Activated naive CD8-positive, alpha-beta T cell (primary cell): ENCODE data around the gene DRGX.
A peak's percentile ranks its signal among the peaks of the same experiment; 100 is the strongest.

ENCODE experiments used
- H3K27ac Mint-ChIP-seq: one replicate; pipeline ENCODE4 v1.8.0; 2021; ENCODE audit warnings: mixed read lengths
- H3K27me3 Mint-ChIP-seq: one replicate; pipeline ENCODE4 v1.8.0; 2021; ENCODE audit warnings: mixed read lengths
- H3K36me3 Mint-ChIP-seq: one replicate; pipeline ENCODE4 v1.8.0; 2021; ENCODE audit warnings: mixed read lengths
- H3K4me1 Mint-ChIP-seq: one replicate; pipeline ENCODE4 v1.8.0; 2021; ENCODE audit warnings: low read depth, mixed read lengths
- H3K4me3 Mint-ChIP-seq: one replicate; pipeline ENCODE4 v1.8.0; 2021; ENCODE audit warnings: mild to moderate bottlenecking, mixed read lengths
- H3K9me3 Mint-ChIP-seq: one replicate; pipeline ENCODE4 v1.8.0; 2021; ENCODE audit warnings: low read depth, mixed read lengths

The DRGX gene

DNA sequence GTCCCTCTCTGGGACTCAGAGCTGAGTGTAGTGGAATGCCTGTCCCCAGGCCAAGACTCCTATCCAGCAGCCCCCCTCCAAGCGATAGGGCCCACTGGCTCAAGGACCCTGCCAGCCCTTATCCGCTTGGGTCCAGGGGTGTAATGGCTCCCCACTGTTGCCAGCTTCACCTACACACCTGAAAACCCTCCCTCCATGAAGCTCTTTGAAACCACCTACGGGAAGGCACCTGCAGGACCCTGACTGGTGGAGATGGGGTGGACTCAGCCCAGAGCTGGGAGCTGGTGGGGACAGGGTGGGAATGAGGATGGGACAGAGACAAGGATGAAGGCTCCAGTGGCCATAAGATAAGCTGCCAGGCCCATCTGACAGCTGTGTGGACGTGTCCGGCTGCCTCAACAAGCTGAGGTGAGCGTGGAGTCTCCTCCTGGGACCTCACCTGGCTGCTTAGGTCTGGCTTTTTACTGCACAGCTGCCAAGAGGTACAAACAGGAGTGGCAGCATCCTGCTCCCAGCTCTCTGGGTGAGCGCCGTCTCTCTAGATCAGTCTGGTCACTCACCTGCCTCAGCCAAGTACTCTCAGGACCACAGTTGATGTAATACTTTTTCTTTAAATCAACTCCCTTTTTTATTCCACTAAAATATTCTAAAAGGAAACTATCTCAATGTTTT is 41.9 kb downstream of the DRGX start:
- H3K36me3 Mint-ChIP-seq, result no peaks in the 10 kb centered on the region
- H3K27ac Mint-ChIP-seq, result no peak overlapping the region
- peaks cover 6% of the 10 kb centered on the region for H3K9me3 Mint-ChIP-seq
- H3K27me3 Mint-ChIP-seq, result peaks cover 1% of the 10 kb centered on the region
- no peaks in the 10 kb centered on the region for H3K4me1 Mint-ChIP-seq
- no peak overlapping the region for H3K4me3 Mint-ChIP-seq

DNA sequence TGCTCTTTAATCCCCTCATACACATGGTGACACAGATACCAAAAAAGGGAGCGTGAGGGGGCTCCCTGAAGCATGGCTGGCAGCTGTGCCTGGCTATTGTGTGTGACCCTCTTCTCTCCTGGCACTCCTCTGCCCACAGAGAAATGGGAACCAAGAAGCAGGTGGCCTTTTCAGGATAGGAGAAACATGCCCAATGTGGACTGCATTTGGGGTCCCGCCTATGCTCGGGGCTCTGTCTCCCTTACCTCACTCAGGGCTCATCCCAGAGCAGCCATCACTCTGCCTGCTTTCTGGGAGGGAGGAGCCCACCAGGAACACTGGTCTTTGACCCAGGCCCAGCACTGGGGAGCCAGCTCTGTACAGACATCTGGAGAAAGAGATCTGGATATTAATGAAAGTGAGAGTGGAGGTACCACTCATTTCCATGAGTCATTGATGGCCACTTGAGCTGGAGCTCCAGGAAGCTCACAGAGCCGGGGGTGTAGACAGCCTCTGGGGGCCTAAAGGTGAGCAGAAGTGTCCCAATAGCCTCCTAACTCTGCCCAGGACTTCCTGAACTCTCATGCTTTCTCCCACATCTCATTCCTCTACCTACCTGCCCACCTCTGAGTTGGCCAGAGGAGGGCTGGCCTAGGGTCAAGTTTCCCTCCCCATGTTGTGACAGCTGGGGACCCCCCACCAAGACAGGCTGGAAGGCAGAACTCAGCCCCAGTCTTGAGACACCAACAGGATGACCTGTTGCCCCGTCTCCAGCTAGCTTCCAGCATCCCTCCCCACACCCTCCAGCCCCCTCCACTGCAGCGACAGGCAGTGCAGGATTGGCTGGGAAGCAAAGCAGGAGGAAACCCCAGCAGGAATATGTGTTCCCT is 42.6 kb downstream of the DRGX start:
- Mint-ChIP-seq H3K27me3 (no peaks in the 10 kb centered on the region), H3K4me3 (no peak overlapping the region), H3K9me3 (peaks cover 6% of the 10 kb centered on the region), H3K4me1 (no peaks in the 10 kb centered on the region), H3K27ac (no peak overlapping the region), H3K36me3 (no peaks in the 10 kb centered on the region)

DNA sequence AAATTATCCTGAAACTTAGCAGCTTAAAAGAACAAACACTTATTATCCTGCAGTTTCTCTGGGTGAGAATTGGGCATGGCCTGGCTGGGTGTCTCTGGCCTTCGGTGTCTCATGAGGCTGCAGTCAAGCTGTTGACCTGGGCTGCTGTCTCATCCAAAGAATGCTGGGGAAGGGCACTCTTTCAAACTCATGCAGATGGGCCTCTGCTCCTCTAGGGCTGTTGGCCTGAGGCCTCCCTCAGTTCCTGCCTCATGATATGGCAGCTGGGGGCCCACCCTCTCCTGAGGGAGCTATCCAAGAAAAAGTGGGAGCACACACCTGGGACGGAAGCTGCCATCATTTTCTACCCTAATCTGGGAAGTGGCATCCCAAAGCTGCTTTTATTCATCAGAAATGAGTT is 43.6 kb downstream of the DRGX start:
- no peak overlapping the region for H3K27ac Mint-ChIP-seq
- no peaks in the 10 kb centered on the region for H3K36me3 Mint-ChIP-seq
- H3K4me1 Mint-ChIP-seq, result no peaks in the 10 kb centered on the region
- H3K9me3 Mint-ChIP-seq, result peaks cover 6% of the 10 kb centered on the region
- no peak overlapping the region for H3K4me3 Mint-ChIP-seq
- H3K27me3 Mint-ChIP-seq, result no peaks in the 10 kb centered on the region

DNA sequence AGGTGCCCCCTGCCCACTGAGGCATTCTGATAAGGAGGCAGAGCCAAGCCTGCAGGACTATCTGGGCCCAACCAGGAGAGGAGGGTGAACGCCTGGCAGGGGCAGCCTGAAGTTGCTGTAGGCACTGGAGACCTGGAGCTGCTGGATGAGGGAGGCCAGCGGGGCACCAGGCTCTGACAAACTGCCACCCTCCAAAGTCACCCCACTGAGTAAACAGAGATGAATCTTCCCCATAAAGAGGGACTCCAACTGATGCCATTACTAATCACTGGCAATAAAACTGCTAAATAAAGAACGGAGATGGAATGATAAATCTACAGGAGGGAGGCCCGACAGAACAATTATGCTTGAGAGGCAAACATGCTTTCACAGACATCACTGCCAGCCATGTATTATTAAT is 44.2 kb downstream of the DRGX start:
- no peaks in the 10 kb centered on the region for H3K36me3 Mint-ChIP-seq
- H3K27me3 Mint-ChIP-seq, result no peaks in the 10 kb centered on the region
- no peak overlapping the region for H3K4me3 Mint-ChIP-seq
- H3K4me1 Mint-ChIP-seq, result no peaks in the 10 kb centered on the region
- H3K9me3 Mint-ChIP-seq, result peaks cover 6% of the 10 kb centered on the region
- H3K27ac Mint-ChIP-seq, result no peak overlapping the region

DNA sequence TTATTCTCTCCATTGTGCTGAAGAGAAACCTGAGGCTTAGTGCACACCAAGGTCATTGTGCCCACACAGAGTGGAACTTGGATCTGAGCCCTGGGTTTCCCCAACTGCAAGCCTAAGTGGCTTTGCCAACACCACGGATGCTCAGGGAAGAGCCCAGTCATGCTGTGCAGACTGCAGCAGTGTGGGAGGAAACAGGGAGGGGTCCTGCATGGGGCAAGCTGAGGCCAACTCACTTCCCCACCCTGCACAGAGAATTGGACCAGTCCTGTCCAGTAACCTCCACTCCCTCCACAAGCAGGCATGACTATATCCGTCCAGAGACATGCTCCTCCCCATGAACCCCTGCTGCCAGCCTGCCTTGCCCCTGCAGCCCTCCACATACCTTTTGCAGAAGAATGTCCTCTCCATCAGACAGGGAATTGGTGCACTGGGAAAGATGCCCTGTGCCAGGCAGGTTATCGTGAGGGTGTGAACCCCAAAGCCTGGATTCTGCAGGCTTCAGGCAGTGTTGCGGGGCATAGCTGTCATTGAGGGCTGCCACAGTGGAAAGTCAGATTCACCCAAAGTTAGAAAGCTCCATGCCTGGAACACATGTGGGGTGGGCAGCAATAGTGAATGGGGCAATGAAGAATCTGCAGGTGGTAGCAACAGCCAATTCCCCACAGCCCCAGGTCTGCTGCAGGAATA is 44.9 kb downstream of the DRGX start:
- Mint-ChIP-seq H3K36me3 (no peaks in the 10 kb centered on the region), H3K27me3 (no peaks in the 10 kb centered on the region), H3K4me3 (no peak overlapping the region), H3K27ac (no peak overlapping the region), H3K9me3 (peaks cover 6% of the 10 kb centered on the region), H3K4me1 (no peaks in the 10 kb centered on the region)

DNA sequence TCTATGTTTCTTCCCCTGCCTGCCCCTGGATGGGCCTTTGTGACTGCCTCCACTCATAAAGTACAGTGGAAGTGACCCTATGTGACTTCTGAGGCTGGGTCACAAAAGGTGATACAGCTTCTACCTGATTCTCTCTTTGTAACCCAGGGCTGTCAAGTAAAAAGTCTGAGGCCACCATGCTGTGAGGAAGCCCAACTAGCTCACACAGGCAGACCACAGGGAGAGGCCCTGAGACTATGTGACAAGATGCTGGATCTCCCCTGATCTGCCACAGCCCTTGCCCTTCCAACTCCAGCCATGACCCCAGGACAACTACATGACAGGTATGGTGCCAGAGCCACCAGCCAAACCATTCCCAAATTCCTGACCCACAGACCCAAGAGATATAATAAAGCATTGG is 45.8 kb downstream of the DRGX start:
- Mint-ChIP-seq H3K36me3 (no peaks in the 10 kb centered on the region), H3K4me3 (no peak overlapping the region), H3K27ac (no peak overlapping the region), H3K9me3 (peaks cover 6% of the 10 kb centered on the region), H3K4me1 (no peaks in the 10 kb centered on the region), H3K27me3 (no peaks in the 10 kb centered on the region)

DNA sequence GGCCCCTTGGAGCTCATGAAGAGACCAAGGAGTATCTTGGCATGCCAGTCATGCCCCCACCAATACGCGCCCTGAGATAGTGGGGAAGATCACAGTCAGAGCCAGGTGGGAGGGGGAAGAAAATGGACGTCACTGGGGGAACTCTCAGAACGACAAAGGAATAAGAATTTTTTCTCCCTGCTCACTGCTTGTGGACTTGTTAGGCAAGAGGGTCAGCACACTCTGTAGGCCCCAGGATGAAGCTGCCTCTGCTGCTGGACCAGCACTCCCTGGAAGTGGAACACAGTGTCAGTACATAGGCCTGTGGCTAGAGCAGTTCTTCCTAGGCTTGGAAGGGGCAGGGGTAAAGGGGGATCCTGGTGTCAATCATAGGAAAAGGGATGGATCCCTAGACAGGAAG is 46.5 kb downstream of the DRGX start:
- no peaks in the 10 kb centered on the region for H3K36me3 Mint-ChIP-seq
- H3K27ac Mint-ChIP-seq, result no peak overlapping the region
- H3K4me3 Mint-ChIP-seq, result no peak overlapping the region
- no peaks in the 10 kb centered on the region for H3K27me3 Mint-ChIP-seq
- H3K9me3 Mint-ChIP-seq, result peaks cover 6% of the 10 kb centered on the region
- no peaks in the 10 kb centered on the region for H3K4me1 Mint-ChIP-seq

DNA sequence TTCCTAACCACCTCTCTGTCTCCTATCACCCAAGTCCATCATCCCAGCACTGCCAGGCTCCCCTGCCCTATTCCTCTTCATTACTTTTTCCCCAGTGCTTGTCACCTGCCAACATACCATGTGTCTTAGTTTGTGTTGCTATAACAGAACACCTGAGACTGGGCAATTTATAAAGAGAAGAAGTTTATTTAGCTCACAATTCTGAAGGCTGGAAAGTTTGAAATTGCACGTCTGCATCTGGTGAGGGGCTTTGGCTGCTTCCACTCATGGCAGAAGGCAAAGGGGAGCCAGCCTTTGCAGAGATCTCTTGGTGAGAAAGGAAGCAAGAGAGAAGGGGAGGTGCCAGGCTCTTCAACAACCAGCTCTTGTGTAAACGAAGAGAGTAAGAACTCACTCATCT is 47.3 kb downstream of the DRGX start:
- no peaks in the 10 kb centered on the region for H3K27me3 Mint-ChIP-seq
- no peak overlapping the region for H3K27ac Mint-ChIP-seq
- peaks cover 6% of the 10 kb centered on the region for H3K9me3 Mint-ChIP-seq
- H3K4me1 Mint-ChIP-seq, result no peaks in the 10 kb centered on the region
- no peak overlapping the region for H3K4me3 Mint-ChIP-seq
- H3K36me3 Mint-ChIP-seq, result no peaks in the 10 kb centered on the region

DNA sequence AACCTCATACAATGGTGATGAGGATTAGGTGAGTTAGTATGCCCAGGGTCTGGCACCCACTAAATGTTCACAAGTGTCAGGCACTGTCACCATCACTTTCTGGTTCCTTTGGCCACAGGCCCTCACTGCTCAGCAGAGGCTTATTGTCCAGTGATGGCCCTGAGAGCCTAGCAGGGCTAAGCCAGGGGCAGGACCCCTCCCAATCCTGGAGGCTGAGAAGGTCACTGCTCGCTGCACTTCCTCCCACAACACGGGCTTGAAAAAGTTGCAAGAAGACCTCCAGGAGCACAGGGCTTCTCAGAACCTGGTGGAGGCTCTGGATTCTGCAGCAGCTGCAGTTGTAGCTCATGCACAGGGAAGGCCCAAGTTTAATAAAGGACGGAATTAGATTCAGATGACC is 48.1 kb downstream of the DRGX start:
- Mint-ChIP-seq H3K9me3 (peaks cover 6% of the 10 kb centered on the region), H3K27me3 (no peaks in the 10 kb centered on the region), H3K36me3 (no peaks in the 10 kb centered on the region), H3K4me3 (no peak overlapping the region), H3K4me1 (no peaks in the 10 kb centered on the region), H3K27ac (no peak overlapping the region)

DNA sequence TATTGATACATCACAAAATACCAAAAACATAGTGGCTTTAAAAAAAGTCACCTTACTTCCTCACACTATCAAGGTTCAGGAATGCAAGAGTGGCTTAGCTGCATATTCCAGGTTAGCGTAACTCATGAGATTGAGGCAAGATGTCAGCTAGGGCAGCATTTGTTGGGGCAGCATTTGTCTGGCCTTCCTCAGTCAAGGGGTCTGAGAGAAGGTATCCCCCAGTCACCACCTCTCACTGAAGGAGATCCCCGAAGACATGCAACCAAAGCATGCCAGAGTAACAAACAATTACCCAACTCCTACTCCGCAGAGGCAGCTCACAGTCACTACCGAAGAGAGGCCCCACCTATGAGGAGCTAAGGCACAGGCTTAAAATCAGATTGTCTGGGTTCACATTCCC is 48.5 kb downstream of the DRGX start:
- Mint-ChIP-seq H3K27me3 (no peaks in the 10 kb centered on the region), H3K4me1 (no peaks in the 10 kb centered on the region)

DNA sequence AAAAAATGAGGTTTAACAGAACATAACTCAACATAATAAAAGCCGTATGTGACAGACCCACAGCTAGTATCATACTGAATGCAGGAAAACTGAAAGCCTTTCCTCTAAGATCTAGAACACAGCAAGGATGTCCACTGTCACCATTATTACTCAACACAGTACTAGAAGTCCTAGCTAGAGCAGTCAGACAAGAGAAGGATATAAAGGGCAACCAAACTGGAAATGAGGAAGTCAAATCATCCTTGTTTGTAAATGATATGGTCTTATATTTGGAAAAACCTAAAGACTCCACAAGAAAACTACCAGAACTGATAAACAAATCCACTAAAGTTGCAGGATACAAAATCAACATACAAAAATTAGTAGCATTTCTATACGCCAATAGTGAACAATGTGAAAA is 51.0 kb downstream of the DRGX start:
- no peak overlapping the region for H3K4me3 Mint-ChIP-seq
- H3K4me1 Mint-ChIP-seq, result no peaks in the 10 kb centered on the region
- H3K27me3 Mint-ChIP-seq, result peaks cover 1% of the 10 kb centered on the region
- no peaks in the 10 kb centered on the region for H3K36me3 Mint-ChIP-seq
- peaks cover under 1% of the 10 kb centered on the region for H3K9me3 Mint-ChIP-seq
- H3K27ac Mint-ChIP-seq, result no peak overlapping the region

More for the DNA sequence above, 48.5 kb downstream of the DRGX start:
- Mint-ChIP-seq H3K27ac (no peak overlapping the region), H3K4me3 (no peak overlapping the region), H3K36me3 (no peaks in the 10 kb centered on the region), H3K9me3 (peaks cover 6% of the 10 kb centered on the region)

DNA sequence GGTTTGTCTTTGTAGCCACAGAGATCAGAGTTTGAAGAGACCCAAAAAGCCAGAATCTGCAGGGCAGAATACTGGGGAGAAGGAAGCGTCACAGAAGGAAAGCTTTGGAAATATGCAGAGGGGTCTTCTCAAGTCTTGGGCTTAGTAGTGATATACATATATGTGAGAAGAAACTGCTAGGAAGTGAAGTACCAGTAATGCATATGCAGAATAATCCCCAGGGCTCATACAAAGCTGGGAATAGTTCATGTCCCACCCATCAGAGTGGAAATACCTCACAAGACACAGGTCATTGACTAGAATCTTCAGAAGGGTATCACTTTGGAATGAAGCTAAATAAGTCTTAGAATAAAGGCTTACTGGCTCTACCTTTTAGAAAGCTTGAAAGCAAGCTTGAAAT is 57.3 kb downstream of the DRGX start:
- Mint-ChIP-seq H3K4me3 (no peak overlapping the region), H3K9me3 (peaks cover 12% of the 10 kb centered on the region), H3K4me1 (peaks cover 11% of the 10 kb centered on the region), H3K36me3 (peaks cover 6% of the 10 kb centered on the region), H3K27ac (no peak overlapping the region), H3K27me3 (peaks cover 5% of the 10 kb centered on the region)

DNA sequence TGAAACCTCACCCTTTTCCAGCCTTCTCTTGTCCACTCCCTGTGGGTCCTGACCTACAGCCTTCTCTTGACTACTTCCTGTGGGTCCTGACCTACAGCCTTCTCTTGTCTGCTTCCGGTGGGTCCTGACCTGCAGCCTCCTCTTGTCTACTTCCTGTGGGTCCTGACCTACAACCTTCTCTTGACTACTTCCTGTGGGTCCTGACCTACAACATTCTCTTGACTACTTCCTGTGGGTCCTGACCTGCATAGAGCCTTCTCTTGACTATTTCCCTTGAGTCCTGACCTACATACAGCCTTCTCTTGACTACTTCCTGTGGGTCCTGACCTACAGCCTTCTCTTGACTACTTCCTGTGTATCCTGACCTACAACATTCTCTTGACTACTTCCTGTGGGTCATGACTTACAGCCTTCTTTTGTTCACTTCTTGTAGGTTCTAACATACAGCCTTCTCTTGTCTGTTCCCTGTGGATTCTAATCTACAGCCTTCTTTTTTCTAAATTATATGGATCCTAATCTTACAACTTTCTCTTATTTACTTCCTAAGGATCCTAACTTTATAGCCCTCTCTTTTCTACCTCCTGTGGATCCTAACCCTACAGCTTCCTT is 60.4 kb downstream of the DRGX start:
- H3K9me3 Mint-ChIP-seq, result peaks cover 12% of the 10 kb centered on the region
- H3K27me3 Mint-ChIP-seq, result peaks cover 4% of the 10 kb centered on the region
- H3K4me1 Mint-ChIP-seq, result peaks cover 11% of the 10 kb centered on the region
- H3K27ac Mint-ChIP-seq, result peak overlapping the region; percentile 73
- H3K4me3 Mint-ChIP-seq, result peak overlapping the region; percentile 32
- H3K36me3 Mint-ChIP-seq, result peaks cover 6% of the 10 kb centered on the region

DNA sequence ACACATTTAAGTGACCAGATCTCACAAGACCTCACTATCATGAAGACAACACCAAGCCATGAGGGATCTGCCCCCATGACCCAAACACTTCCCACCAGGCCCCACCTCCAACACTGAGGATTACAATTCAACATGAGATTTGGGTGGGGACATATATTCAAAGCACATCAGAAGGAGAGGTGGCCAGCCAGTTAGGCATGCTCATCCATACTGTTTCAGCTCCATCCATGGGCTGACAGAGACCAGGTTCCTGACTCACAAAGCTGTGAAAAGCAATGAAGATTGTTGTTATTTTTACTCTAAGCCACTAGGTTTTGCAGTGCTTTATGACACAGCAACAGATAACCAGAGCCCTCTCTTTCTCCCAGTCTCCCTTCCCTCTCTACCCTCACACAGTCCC is 60.9 kb downstream of the DRGX start:
- peak overlapping the region; percentile 46 for H3K27ac Mint-ChIP-seq

DNA sequence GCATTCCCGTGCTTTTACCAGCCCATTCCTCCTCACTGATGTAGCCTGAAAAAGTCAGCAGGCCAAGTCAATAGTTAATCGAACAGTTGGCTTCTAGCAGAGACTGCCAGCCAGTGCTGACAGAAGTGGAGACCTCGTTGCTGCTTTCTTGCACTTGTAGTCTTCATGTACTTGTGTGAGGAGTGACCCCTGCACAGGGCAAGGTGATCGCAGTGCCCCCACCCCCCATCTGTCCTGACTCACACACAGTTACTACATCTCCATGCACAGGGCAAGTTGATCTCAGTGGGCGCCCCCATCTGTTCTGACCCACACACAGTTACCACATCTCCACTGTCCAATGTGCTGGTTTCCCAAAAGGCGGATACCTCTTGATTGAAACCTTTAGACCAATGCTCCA is 62.7 kb downstream of the DRGX start:
- Mint-ChIP-seq H3K27ac (no peak overlapping the region), H3K4me1 (peaks cover 11% of the 10 kb centered on the region), H3K4me3 (no peak overlapping the region), H3K9me3 (peaks cover 12% of the 10 kb centered on the region), H3K27me3 (no peaks in the 10 kb centered on the region), H3K36me3 (peaks cover 2% of the 10 kb centered on the region)

More for the DNA sequence above, 60.9 kb downstream of the DRGX start:
- Mint-ChIP-seq H3K4me1 (peaks cover 11% of the 10 kb centered on the region), H3K9me3 (peaks cover 12% of the 10 kb centered on the region), H3K27me3 (peaks cover 3% of the 10 kb centered on the region), H3K4me3 (peak overlapping the region; percentile 32), H3K36me3 (peaks cover 6% of the 10 kb centered on the region)
